Mammary epithelial cell (primary cell): ENCODE measurements around the gene CDNF.

Experiments
- CTCF ChIP-seq, 2 donors: IDR thresholded peaks in 1 of 2; conservative IDR thresholded peaks in 1 of 2; 2 replicates each; pipeline ENCODE4 v1.5.1; 2011 to 2012; ENCODE audit warnings: inconsistent platforms in 2 of 2, low read length in 2 of 2, mild to moderate bottlenecking in 2 of 2, control low read depth in 1 of 2, low read depth in 1 of 2; ENCODE audit not compliant: insufficient read depth in 1 of 2; ENCODE audit errors: extremely low read depth in 1 of 2
- EZH2 ChIP-seq: IDR thresholded peaks from 2 replicates; pipeline ENCODE4 v1.6.1; 2012; ENCODE audit warnings: low read length, inconsistent platforms, borderline replicate concordance

GRCh38 chr10:14773551-14774213, 64.2 kb downstream of the CDNF start:
- no peak for TF ChIP-seq CTCF (conservative IDR thresholded peaks at IDR 0.05 in 1 of 2, IDR thresholded peaks at IDR 0.05 in 1 of 2; ENCODE audit: extremely low read depth in 1 of 2, insufficient read depth in 1 of 2, low read depth in 1 of 2, low read length in 2 of 2)
- no peak for TF ChIP-seq EZH2
